K562 (cell line): ENCODE results near the gene EPS8L1. TPM values are rescaled to one million over a fixed set of nuclear protein-coding genes. Genes with fewer than 3 reads are reported as not detected.
A peak's percentile ranks its signal among the peaks of the same experiment; 100 is the strongest.

Experiments
- CHD2 ChIP-seq: IDR thresholded peaks from 2 replicates; pipeline ENCODE4 v1.6.1; 2011; ENCODE audit warnings: low read depth, low read length
- E2F6 ChIP-seq, 2 experiments: IDR thresholded peaks; 2 replicates each; pipeline ENCODE4 v1.6.1; 2011; ENCODE audit warnings: borderline replicate concordance in 1 of 2, control low read depth in 1 of 2, low read depth in 1 of 2, low read length in 1 of 2, mild to moderate bottlenecking in 1 of 2, mixed read lengths in 1 of 2, moderate library complexity in 1 of 2; ENCODE audit not compliant: insufficient read depth in 1 of 2, insufficient read length in 1 of 2, poor library complexity in 1 of 2, severe bottlenecking in 1 of 2; ENCODE audit errors: extremely low read depth in 1 of 2
- POLR2A ChIP-seq: fragments of 450-650 bp; conservative IDR thresholded peaks from 2 replicates; pipeline ENCODE4 v1.6.1; 2016
- RBM14 ChIP-seq: fragments of 200-400 bp; formaldehyde crosslinking; IDR thresholded peaks from 2 replicates; pipeline ENCODE4 v1.6.1; 2018; ENCODE audit warnings: low read depth, mild to moderate bottlenecking, low read length, moderate library complexity, borderline replicate concordance; ENCODE audit not compliant: insufficient read depth
- RFX1 ChIP-seq: fragments of 450-650 bp; IDR thresholded peaks from 2 replicates; pipeline ENCODE4 v1.6.1; 2016; ENCODE audit warnings: mild to moderate bottlenecking, moderate library complexity
- TARDBP ChIP-seq: fragments of 450-650 bp; IDR thresholded peaks from 2 replicates; pipeline ENCODE4 v1.6.1; 2016
- ZNF143 ChIP-seq: sonication (generic); formaldehyde crosslinking; IDR thresholded peaks from 2 replicates; pipeline ENCODE4 v1.9.0; 2022; ENCODE audit warnings: mild to moderate bottlenecking, missing genetic modification reagents
- ZNF263 ChIP-seq: sonication (generic); formaldehyde crosslinking; IDR thresholded peaks from 2 replicates; pipeline ENCODE4 v1.8.0; 2022; ENCODE audit warnings: mild to moderate bottlenecking, missing genetic modification reagents, borderline replicate concordance
- ZNF395 ChIP-seq: fragments of 200-800 bp; sonication (Bioruptor generic); IDR thresholded peaks from 2 replicates; pipeline ENCODE4 v1.6.1; 2017; ENCODE audit warnings: missing genetic modification characterization, missing compliant biosample characterization
- polyA plus RNA-seq, 8 experiments: library from polyadenylated mRNA; depleted of rRNA in 4 of 8; stranded (reverse) in 5 of 8; unstranded in 3 of 8; fragments of >200 nt; fragmentation: Nextera tagmentation in 2 of 8; fragmentation: Illumina TruSeq in 1 of 8; extraction: Ambion mirVana in 2 of 8; extraction: Trizol in 1 of 8; gene quantifications; 2 replicates each; pipeline versions ENCODE4 v1.2.1 to v1.2.3, GENCODE V29; 2011 to 2014; ENCODE audit warnings: inconsistent platforms in 1 of 8, missing spikeins in 1 of 8
- total RNA-seq, 7 experiments: library from RNA; depleted of rRNA in 6 of 7; stranded (reverse); fragments of >200 nt in 6 of 7; fragmentation: Illumina TruSeq in 2 of 7; extraction: Trizol in 2 of 7; gene quantifications; 2 replicates each; pipeline versions ENCODE4 v1.2.1 to v1.2.3, GENCODE V29; 2011 to 2021; ENCODE audit warnings: low replicate concordance in 1 of 7

EPS8L1 gene
- total and polyA plus RNA-seq, 9 of the 15 experiments (the other 6 are each of a cell fraction or from before 2014, with no cell fraction given) = 0.35 to 22.1 (median 11.9) TPM

DNA sequence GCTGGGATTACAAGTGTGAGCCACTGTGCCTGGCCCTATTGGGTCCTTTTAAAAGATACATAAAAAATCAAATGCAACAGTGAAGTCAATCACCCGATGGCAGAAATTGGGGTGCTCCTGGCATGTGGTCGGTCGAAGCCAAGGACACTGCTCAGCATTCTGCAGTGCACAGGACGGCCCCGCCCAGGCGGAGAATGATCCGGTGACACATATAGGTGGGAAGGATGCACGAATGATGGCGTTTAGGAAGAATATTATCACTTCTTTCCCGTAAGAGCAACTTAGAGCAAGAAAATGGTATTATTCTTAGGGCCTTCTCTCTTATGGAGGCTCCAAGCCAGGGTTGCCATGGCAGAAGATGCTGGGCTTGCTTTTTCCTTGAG lies 34.4 kb upstream of the EPS8L1 start (continued):
- peak; percentile 16; the same call in 1 of the 2 replicates for TF ChIP-seq ZNF395 (CRISPR knock-in tag)
- no peak for TF ChIP-seq ZNF143 (CRISPR knock-in tag)
- TF ChIP-seq ZNF263 (CRISPR knock-in tag) = no peak
- peak; percentile 44; the same call in 1 of the 2 replicates for TF ChIP-seq RFX1
- TF ChIP-seq RBM14 = no peak
- TF ChIP-seq E2F6 (IDR thresholded peaks at IDR 0.05; ENCODE audit: borderline replicate concordance in 1 of 2, extremely low read depth in 1 of 2, insufficient read depth in 1 of 2, insufficient read length in 1 of 2, low read depth in 1 of 2, low read length in 1 of 2, poor library complexity in 1 of 2, severe bottlenecking in 1 of 2) = peak in 1 of 2 experiments; percentile 8
- TF ChIP-seq TARDBP = no peak
- TF ChIP-seq CHD2 = peak; percentile 28; the same call in 1 of the 2 replicates
- peak; percentile 54 for TF ChIP-seq POLR2A
- TF ChIP-seq, all 486 proteins: peak for 8
